ENCODE results near the gene MKX.

Gene MKX

DNA sequence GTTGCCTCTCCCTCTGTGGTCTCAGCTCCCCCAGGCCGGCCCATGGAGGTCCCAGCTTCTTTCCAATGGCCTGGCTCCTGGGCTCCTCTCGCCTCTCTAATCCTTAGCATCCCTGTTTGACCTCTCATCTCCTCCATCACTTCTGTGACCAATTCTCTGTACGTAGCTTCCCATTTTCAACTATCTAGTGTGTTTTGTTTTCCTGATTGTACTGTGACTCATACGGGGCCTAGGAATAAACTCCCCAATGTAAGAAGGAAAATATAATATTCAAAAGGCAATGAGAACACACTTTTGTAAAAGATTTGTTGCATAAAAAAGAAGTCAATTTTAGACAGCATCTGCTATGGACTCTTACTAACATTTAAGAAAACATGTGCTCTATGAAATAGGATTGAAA is 90.3 kb downstream of the MKX start:
- no peak overlapping the region for H3K27ac ChIP-seq
- TF ChIP-seq, protein P1, sequence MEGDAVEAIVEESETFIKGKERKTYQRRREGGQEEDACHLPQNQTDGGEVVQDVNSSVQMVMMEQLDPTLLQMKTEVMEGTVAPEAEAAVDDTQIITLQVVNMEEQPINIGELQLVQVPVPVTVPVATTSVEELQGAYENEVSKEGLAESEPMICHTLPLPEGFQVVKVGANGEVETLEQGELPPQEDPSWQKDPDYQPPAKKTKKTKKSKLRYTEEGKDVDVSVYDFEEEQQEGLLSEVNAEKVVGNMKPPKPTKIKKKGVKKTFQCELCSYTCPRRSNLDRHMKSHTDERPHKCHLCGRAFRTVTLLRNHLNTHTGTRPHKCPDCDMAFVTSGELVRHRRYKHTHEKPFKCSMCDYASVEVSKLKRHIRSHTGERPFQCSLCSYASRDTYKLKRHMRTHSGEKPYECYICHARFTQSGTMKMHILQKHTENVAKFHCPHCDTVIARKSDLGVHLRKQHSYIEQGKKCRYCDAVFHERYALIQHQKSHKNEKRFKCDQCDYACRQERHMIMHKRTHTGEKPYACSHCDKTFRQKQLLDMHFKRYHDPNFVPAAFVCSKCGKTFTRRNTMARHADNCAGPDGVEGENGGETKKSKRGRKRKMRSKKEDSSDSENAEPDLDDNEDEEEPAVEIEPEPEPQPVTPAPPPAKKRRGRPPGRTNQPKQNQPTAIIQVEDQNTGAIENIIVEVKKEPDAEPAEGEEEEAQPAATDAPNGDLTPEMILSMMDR (conservative IDR thresholded peaks at IDR 0.05; ENCODE audit: low read depth) = no peak
- DNase-seq (ENCODE audit: low spot score) = no peak
- POLR2A ChIA-PET (ENCODE audit: low non-redundant PET) = no interaction called here
- CTCF ChIA-PET = interaction anchor here (0.7 kb wide), 1 partner anchor 169 kb away, joined by 3 read pairs; no protein-coding TSS in a partner anchor

DNA sequence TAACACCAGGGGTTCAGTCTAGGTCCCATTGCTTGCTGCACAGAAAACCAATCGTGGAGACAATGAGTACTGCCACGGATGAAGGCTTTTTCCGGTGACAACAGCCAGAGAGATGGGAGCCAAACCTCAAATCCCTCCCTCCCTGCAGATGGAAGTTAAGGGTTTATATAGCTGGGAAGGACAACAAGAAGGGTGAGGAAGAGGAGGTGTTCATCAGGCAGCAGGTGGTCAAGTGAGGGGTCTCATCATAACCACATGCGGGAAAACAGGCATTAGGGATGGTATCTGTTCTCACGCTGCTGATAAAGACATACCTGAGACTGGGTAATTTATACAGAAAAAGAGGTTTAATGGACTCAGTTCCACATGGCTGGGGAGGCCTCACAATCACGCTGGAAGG is 91.3 kb downstream of the MKX start:
- POLR2A ChIA-PET (ENCODE audit: low non-redundant PET) = interaction anchor here (0.7 kb wide), 1 partner anchor 23 kb away, joined by 3 read pairs; no protein-coding TSS in a partner anchor
- CTCF ChIA-PET = no interaction called here
- no peak for DNase-seq (ENCODE audit: low spot score)
- TF ChIP-seq, protein P1 (conservative IDR thresholded peaks at IDR 0.05; ENCODE audit: low read depth) = no peak
- no peak overlapping the region for H3K27ac ChIP-seq

DNA sequence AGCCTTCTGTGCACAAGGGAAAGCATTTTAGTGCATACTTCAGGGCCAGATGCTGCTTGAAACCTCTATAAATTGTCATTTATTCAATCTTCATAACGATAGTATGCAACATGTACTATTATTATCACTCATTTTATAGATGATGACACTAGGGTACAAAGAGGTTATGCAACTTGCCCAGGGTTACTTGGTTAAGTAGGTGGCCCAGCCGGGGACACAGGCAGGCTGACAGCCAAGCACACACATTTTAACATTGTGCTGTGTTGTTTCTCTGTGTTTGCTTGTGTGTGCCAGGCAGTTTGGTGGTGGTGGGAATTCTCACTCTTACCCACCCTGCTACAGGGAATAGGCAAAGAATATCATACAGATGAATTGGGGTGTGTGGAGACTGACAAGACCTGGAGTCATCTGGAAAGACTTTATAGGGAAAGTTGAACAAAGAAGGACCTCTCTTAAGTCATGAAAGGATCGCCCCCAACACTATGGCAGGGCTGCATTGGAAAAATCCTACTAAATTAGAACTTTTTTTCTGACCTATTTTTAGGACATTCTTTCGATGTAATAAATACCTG is 98.9 kb downstream of the MKX start:
- DNase-seq (ENCODE audit: low spot score) = no peak
- TF ChIP-seq, protein P1 (conservative IDR thresholded peaks at IDR 0.05; ENCODE audit: low read depth) = no peak
- ChIA-PET CTCF (no interaction called here), POLR2A (ENCODE audit: low non-redundant PET) (no interaction called here)
- H3K27ac ChIP-seq = peak overlapping the region; percentile 3; the same call in 1 of the 2 replicates

DNA sequence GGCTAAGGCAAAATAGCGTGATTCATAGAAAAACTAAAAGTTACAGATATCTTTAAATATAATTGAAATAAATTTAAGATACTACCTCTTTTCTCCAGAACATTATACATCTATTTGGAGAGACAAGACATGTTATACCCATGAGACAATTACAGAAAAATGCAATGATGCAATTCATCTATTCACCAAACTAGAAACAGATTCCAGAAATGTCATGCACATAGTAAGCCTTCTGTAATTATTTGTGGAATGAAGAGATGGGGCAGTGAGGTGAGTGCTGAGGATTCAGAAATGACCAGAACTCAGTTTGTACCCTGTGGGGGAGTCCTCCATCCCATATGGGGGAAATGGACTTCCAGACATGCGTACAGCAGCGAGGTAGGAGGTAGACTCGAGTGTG is 99.4 kb downstream of the MKX start:
- CTCF ChIA-PET = no interaction called here
- peak overlapping the region; percentile 3; the same call in 1 of the 2 replicates for H3K27ac ChIP-seq
- POLR2A ChIA-PET (ENCODE audit: low non-redundant PET) = no interaction called here
- TF ChIP-seq, protein P1 (conservative IDR thresholded peaks at IDR 0.05; ENCODE audit: low read depth) = no peak
- no peak for DNase-seq (ENCODE audit: low spot score)

DNA sequence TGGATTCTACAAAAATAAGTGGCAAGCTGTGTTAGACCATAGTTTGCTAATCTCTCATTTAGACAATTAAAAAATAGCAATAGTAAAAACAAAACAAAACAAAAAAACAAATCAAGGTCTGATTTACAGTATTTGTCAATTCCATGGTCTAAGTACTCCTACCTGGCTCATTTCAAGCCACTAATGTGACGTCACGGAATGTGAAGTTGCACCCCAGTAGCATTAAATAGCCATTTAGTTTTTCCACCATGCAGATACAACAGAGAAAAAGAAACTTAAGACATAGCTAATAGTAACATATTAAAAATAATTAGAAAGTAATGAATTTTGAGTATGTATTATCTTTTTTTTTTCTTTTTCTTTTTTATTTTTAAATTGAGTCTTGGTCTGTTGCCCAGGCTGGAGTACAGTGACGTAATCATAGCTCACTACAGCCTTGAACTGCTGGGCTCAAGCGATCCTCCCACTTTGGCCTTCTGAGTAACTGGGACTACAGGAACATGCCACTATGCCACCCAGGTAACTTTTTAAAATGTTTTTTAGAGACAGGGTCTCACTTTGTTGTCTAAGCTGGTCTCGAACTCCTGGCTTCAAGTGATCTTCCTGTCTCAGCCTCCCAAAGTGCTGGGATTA is 101.2 kb downstream of the MKX start:
- no peak for DNase-seq (ENCODE audit: low spot score)
- no peak overlapping the region for H3K27ac ChIP-seq
- CTCF ChIA-PET = interaction anchor here (0.6 to 0.7 kb wide), 2 partner anchors 230 to 285 kb away, joined by 3 read pairs; no protein-coding TSS in a partner anchor
- TF ChIP-seq, protein P1 (conservative IDR thresholded peaks at IDR 0.05; ENCODE audit: low read depth) = no peak
- POLR2A ChIA-PET (ENCODE audit: low non-redundant PET) = no interaction called here

DNA sequence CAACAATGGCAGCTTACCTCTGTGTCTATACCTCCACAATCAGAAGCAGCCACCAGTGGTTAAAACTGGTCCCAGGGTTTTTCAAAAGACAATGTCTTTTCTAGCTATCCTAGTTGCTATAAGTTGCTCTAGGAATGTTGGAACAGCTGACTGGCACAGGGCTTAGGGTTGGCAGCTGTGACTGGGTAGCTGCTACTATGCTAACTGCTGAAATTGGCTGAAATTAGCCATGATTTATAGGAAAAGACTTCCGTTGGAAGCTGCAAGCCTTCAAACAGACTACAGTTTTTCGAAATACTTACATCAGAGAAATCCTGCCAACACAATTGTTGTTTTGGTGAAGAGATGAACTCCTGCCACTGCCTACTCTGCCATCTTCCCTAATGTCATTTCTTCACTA is 102.3 kb downstream of the MKX start:
- H3K27ac ChIP-seq = no peak overlapping the region
- DNase-seq (ENCODE audit: low spot score) = no peak
- TF ChIP-seq, protein P1 (conservative IDR thresholded peaks at IDR 0.05; ENCODE audit: low read depth) = no peak
- CTCF ChIA-PET = interaction anchor here (0.6 kb wide), 1 partner anchor 738 kb away, joined by 3 read pairs; no protein-coding TSS in a partner anchor
- POLR2A ChIA-PET (ENCODE audit: low non-redundant PET) = no interaction called here

Measured in RWPE1 (cell line).